RWPE1 (cell line): ENCODE measurements around the gene GPR37.
A peak's percentile ranks its signal among the peaks of the same experiment; 100 is the strongest.

Source experiments
- CTCF ChIA-PET: fragments of 350-600 bp; sonication (Branson Sonifier 250); formaldehyde crosslinking; extraction: SDS; loops from one replicate; lab custom pipeline; 2021; lab: Yijun Ruan, JAX
- POLR2A ChIA-PET: fragments of 400-600 bp; formaldehyde crosslinking; extraction: SDS; loops from one replicate; lab custom pipeline; 2020; ENCODE audit warnings: antibody characterized with exemption; ENCODE audit not compliant: low non-redundant PET; lab: Yijun Ruan, JAX
- DNase-seq: peaks from one replicate; pipeline ENCODE4 v3.0.0; 2012; ENCODE audit warnings: low spot score
- H3K27ac ChIP-seq: fragments of 450-650 bp; 2 replicates; pipeline ENCODE4 v1.5.1; 2017
- TF ChIP-seq, protein P1 (sequence below): fragments of 450-650 bp; conservative IDR thresholded peaks from 2 replicates; pipeline ENCODE4 v1.5.1; 2017; ENCODE audit warnings: low read depth, mild to moderate bottlenecking

Gene GPR37

DNA sequence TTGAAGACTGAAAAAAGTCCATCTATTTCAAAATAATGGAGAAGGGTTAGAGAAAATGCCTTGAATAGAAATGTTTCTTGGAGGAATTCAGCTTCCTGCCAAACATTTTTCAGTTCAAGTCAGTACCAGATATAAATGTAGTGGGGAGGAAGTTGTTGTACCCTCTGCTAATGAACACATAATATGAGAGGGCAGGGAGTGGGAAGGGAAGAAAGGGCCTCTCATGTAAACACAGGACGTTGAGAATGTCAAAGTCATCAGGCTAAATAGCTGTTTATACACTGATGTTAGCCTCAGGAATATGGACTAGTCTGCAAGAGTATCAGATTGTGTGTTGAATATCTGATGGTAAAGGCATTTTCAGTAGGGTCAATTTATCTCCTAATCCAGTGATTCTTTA, 37.0 kb downstream of the GPR37 start:
- H3K27ac ChIP-seq = no peak overlapping the region
- TF ChIP-seq, protein P1, sequence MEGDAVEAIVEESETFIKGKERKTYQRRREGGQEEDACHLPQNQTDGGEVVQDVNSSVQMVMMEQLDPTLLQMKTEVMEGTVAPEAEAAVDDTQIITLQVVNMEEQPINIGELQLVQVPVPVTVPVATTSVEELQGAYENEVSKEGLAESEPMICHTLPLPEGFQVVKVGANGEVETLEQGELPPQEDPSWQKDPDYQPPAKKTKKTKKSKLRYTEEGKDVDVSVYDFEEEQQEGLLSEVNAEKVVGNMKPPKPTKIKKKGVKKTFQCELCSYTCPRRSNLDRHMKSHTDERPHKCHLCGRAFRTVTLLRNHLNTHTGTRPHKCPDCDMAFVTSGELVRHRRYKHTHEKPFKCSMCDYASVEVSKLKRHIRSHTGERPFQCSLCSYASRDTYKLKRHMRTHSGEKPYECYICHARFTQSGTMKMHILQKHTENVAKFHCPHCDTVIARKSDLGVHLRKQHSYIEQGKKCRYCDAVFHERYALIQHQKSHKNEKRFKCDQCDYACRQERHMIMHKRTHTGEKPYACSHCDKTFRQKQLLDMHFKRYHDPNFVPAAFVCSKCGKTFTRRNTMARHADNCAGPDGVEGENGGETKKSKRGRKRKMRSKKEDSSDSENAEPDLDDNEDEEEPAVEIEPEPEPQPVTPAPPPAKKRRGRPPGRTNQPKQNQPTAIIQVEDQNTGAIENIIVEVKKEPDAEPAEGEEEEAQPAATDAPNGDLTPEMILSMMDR = no peak
- ChIA-PET CTCF (no interaction called here), POLR2A (no interaction called here)
- no peak for DNase-seq

DNA sequence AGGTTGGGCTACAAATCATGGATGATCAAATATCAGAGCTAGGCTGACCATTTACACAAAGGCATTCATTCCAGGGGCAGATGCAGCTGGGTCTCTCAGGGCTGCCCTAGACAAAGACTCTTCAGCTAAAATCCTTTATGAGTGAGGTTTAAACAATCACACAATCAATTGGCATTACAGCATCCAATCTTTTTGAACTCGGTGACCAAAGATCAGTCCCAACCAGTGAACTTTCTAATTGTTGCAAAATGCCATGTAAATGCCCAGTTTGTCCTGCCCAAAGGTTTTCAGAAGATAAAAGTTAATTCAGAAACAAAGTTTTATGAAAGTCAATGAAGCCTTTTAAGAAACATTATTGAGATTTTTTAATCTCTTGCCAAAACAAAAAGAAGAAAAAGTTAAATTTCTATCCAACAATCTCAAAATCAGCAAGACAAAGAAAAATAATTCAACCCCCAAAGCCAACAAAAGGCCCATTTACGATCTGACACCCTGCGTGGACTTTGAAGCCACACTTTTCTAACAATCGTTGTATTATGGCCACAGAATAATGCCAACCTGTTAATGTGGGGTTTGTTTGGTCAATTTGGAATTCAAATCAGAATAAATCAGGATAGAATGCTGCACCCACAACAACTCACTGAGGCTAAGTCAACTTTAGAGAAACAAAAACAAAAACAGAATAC, 40.9 kb downstream of the GPR37 start:
- H3K27ac ChIP-seq = no peak overlapping the region
- ChIA-PET POLR2A (no interaction called here), CTCF (no interaction called here)
- DNase-seq = no peak
- TF ChIP-seq, protein P1 = no peak

DNA sequence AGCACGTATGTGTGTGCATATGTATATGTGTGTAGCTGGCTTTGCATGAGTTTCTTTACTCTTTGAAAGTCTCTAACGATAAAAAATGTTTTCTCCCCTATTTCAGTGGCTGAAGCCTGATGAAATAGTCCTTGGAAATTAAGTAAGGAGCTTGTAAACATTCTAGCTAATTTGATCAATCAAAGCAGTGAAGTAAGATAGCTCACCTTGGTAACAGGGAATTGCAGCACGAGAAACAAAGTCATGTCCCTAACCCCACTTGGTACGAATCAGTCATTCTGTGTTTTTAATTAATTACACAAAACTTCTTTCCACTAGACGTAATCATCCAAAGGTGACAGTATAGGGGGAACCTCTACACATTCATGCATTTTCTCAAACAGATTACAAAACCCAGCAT, 41.5 kb downstream of the GPR37 start:
- ChIA-PET POLR2A (no interaction called here), CTCF (no interaction called here)
- DNase-seq = no peak
- H3K27ac ChIP-seq = no peak overlapping the region
- TF ChIP-seq, protein P1 = no peak

DNA sequence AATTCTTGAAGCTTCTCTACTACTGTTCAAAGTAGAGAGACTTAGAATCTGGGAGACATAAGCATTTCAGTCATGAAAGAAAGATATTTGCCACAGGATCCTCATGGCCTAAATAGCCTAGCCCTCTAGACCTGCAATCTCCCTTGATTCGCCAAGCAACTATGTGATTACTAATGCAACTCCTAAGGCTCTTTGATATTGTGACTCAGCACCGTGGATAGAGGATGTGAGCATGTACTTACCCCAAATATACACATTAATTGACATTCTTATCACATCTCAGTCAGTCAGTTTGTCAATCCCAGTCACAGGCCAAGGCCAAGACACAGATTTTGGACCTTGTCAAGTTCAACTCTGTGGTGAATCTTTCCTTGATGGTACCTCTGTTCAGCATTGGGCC, 42.6 kb downstream of the GPR37 start:
- H3K27ac ChIP-seq = no peak overlapping the region
- POLR2A ChIA-PET = no interaction called here
- peak; percentile 33 for DNase-seq
- TF ChIP-seq, protein P1 = no peak
- CTCF ChIA-PET = no interaction called here

DNA sequence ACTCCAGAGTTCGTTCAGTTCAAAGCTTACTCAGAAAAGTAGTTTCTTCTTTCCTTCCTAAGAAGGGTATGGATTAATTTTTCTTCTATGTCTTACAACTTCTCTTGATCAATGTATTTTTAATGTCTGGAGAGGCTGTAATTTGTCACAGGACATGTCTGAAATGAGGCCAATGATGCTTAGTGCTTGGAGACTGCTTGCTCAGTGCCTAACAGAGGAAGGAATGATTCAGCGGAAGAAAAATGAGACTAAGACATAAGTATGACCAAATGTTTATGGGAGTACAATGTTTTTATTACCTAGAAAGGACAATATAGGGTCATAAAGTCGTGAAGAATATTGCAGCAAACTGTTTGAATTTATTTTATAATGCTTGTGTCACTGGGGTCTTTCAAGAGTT, 43.3 kb downstream of the GPR37 start:
- ChIA-PET CTCF (no interaction called here), POLR2A (no interaction called here)
- DNase-seq = no peak
- TF ChIP-seq, protein P1 = no peak
- no peak overlapping the region for H3K27ac ChIP-seq

DNA sequence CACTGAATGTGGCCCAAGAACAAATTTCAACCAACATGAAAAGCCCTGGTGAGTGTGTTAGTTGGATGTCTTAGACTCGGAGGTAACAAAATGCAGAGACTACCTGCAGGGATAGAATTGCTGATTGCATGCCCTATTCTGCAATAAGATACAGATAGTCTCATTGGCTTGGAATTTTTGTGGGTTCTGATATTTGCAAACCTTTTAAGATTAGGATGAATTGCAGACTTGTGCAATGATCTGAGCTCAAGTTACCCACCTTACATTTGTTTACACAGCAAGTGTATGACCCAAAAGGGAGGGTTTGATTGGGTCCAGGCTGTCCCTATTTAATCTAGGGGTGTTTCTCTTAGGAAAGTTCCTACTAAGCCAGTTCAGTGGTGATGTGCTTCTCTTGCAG, 45.4 kb downstream of the GPR37 start:
- CTCF ChIA-PET = interaction anchor here (0.7 kb wide), 1 partner anchor 42 kb away, joined by 3 read pairs; no protein-coding TSS in a partner anchor
- POLR2A ChIA-PET = no interaction called here
- no peak overlapping the region for H3K27ac ChIP-seq
- TF ChIP-seq, protein P1 = no peak
- DNase-seq = peak; percentile 16
